Fibroblast of skin of left biceps (primary cell): Measurements from ENCODE around the gene UBL4A.
"Not testable (repeated sequence)": the region's sequence is repeated elsewhere in the genome, so short reads cannot be mapped to it uniquely, and the experiment has no call there.

Source experiments
- DNase-seq, 2 experiments: peaks; one replicate each; pipeline ENCODE4 v3.0.0-alpha.2; 2013; ENCODE audit warnings: low read depth in 2 of 2

UBL4A gene

GRCh38 chrX:154508384-154508745 lies 21.9 kb upstream of the UBL4A start:
- DNase-seq, result no peak

- no peak for DNase-seq
These were observed 21.4 kb upstream of the UBL4A start for GRCh38 chrX:154507673-154508383.

- DNase-seq, result no peak
These were observed 20.3 kb upstream of the UBL4A start for GRCh38 chrX:154506483-154507332.

GRCh38 chrX:154505734-154506133 lies 19.3 kb upstream of the UBL4A start:
- DNase-seq, result no peak

GRCh38 chrX:154502989-154503388 lies 16.6 kb upstream of the UBL4A start:
- DNase-seq, result no peak

- DNase-seq, result no peak
These were observed 15.7 kb upstream of the UBL4A start for GRCh38 chrX:154502098-154502497.

GRCh38 chrX:154501423-154501822 lies 15.0 kb upstream of the UBL4A start:
- not testable (repeated sequence) for DNase-seq

GRCh38 chrX:154496591-154497137 lies 10.2 kb upstream of the UBL4A start:
- not testable (repeated sequence) for DNase-seq

GRCh38 chrX:154495472-154495922 lies 9.1 kb upstream of the UBL4A start:
- DNase-seq, result no peak

GRCh38 chrX:154494715-154495114 lies 8.3 kb upstream of the UBL4A start:
- DNase-seq, result no peak

- peak; percentile 77 for DNase-seq
These were observed 4.1 kb upstream of the UBL4A start, which contains the start of gene SLC10A3 for GRCh38 chrX:154490414-154491083. Gene SLC10A3, minus strand, starts transcription at chrX:154490629. Its CDS starts 1,689 bp downstream, at chrX:154488940.

- DNase-seq, result no peak
These were observed 3.6 kb upstream of the UBL4A start for GRCh38 chrX:154490021-154490413.

- DNase-seq, result no peak
These were observed 2.8 kb upstream of the UBL4A start for GRCh38 chrX:154489182-154489581.

- DNase-seq, result no peak
These were observed 2.1 kb upstream of the UBL4A start for GRCh38 chrX:154488336-154489075.

- no peak for DNase-seq
These were observed 1.3 kb upstream of the UBL4A start for GRCh38 chrX:154487518-154488290.

- DNase-seq, result no peak
These were observed 391 bp downstream of the UBL4A start for GRCh38 chrX:154486052-154486395.

- DNase-seq, result no peak
These were observed 1.0 kb downstream of the UBL4A start for GRCh38 chrX:154485150-154486051.

GRCh38 chrX:154484255-154485149 lies 1.9 kb downstream of the UBL4A start:
- no peak for DNase-seq

GRCh38 chrX:154483325-154483724 lies 3.1 kb downstream of the UBL4A start:
- no peak for DNase-seq
